22Rv1 (cell line): ENCODE measurements around the gene RAB7B.

ENCODE experiments used
- H3K27ac ChIP-seq: fragments of 450-650 bp; 2 replicates; pipeline ENCODE4 v1.5.1; 2017
- ZFX ChIP-seq: fragments of 450-650 bp; IDR thresholded peaks from 2 replicates; pipeline ENCODE4 v1.6.1; 2017; ENCODE audit warnings: antibody characterized with exemption, borderline replicate concordance
- TF ChIP-seq, protein P1 (sequence below): fragments of 450-650 bp; IDR thresholded peaks from 2 replicates; pipeline ENCODE4 v1.5.1; 2017; ENCODE audit warnings: mild to moderate bottlenecking

The RAB7B gene

DNA sequence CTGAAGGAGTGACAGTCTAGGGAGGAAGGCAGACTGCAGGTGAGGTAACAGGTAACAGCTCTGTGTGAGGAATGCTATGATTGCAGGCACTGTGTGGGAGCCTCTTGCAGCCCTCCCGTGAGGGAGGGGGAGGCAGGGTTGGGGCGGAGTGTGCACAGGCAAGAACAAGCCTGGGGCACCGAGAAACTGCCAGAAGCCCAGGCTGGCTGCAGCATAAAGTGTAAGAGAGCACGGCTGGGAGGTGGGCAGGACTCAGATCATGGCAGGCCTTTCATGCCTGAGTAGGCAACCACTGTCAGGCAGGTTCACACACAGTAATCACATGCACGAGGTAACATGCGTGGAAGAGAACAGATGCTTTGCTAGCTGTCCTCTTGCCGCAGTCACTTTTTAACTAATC lies 38.4 kb upstream of the RAB7B start:
- no peak overlapping the region for H3K27ac ChIP-seq
- TF ChIP-seq ZFX = no peak
- TF ChIP-seq, protein P1, sequence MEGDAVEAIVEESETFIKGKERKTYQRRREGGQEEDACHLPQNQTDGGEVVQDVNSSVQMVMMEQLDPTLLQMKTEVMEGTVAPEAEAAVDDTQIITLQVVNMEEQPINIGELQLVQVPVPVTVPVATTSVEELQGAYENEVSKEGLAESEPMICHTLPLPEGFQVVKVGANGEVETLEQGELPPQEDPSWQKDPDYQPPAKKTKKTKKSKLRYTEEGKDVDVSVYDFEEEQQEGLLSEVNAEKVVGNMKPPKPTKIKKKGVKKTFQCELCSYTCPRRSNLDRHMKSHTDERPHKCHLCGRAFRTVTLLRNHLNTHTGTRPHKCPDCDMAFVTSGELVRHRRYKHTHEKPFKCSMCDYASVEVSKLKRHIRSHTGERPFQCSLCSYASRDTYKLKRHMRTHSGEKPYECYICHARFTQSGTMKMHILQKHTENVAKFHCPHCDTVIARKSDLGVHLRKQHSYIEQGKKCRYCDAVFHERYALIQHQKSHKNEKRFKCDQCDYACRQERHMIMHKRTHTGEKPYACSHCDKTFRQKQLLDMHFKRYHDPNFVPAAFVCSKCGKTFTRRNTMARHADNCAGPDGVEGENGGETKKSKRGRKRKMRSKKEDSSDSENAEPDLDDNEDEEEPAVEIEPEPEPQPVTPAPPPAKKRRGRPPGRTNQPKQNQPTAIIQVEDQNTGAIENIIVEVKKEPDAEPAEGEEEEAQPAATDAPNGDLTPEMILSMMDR = no peak

DNA sequence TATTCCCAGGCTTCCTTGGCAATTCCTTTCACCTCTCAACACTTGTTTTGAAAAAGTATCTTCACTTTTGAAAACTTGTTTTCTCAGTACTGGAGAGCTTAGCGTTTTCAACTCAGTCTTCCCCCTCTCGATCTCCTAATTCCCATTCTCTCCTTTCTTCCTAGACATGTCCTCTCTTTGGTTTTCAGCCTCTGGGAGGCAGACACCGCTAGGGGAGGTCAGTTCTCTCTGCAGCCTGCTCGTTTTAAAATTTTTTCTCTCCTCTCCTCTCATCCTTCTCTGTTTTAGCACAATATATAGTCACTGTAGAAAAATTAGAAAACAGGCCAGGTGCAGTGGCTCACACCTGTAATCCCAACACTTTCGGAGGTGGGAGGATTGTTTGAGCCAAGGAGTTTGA lies 37.1 kb upstream of the RAB7B start:
- TF ChIP-seq, protein P1 = no peak
- no peak for TF ChIP-seq ZFX
- no peak overlapping the region for H3K27ac ChIP-seq

DNA sequence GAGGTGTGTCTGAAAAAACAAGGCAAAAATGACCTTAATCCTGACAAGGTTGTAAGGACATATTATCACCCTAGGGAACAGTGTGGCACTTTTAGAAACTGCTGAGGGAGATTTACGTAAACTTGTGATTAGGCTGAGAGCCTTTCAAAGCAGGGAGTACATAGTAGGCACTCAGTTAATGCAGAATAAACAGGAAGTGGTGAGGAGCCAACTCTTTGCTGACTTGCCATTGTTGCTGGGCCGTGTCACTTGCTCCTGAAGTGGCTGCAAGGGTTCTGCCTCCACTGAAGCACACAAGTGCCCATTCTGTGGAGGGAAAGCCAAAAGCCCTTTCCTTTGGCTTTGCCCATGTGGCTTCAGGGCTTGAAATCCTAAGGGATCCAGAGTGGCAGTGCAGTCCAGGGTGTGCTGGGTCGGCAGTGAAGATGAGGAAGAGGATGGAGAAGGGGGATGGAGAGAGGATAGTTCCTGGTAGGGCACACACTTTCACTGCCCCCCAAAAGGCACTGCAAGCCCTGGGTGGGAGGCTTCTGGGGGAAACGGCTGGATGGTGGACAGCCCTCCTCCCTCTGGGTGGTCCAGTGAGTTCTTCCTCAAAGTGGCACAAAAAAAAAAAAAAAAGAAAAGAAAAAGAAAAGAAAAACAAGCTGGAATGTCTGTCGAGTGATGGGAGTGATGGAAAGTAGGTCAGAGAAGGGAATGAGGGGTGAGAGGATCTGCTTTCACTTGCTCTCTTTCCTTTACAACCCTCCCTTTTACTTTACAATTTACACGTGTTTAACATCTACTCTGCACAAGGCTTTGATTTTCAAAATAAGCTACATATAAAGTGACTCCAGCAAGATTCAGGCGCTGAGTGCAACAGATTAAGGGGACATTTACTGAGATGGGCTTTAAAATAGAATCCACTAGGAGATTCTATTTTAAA lies 36.1 kb upstream of the RAB7B start:
- H3K27ac ChIP-seq = no peak overlapping the region
- no peak for TF ChIP-seq ZFX
- TF ChIP-seq, protein P1 = no peak

DNA sequence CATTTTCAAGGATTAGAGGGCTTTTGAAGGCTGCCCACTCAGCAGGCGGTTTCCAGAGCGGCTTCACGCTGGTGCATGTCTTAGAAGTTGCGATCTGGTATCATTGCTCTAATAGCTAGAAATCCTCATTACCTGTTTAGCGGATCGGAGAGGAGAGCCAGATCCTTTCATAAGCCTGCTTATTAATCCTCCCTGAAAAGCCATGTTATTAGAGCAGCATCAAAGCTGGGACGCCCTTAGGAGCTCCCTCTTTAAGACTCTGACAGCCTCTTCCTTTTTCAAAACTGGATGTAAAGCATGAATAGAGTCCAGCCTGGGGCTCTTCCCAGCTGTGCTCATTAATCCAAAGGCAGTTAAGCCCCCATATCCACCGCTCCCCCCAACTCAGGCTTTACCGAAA lies 34.4 kb upstream of the RAB7B start:
- H3K27ac ChIP-seq = no peak overlapping the region
- TF ChIP-seq, protein P1 = no peak
- TF ChIP-seq ZFX = no peak

DNA sequence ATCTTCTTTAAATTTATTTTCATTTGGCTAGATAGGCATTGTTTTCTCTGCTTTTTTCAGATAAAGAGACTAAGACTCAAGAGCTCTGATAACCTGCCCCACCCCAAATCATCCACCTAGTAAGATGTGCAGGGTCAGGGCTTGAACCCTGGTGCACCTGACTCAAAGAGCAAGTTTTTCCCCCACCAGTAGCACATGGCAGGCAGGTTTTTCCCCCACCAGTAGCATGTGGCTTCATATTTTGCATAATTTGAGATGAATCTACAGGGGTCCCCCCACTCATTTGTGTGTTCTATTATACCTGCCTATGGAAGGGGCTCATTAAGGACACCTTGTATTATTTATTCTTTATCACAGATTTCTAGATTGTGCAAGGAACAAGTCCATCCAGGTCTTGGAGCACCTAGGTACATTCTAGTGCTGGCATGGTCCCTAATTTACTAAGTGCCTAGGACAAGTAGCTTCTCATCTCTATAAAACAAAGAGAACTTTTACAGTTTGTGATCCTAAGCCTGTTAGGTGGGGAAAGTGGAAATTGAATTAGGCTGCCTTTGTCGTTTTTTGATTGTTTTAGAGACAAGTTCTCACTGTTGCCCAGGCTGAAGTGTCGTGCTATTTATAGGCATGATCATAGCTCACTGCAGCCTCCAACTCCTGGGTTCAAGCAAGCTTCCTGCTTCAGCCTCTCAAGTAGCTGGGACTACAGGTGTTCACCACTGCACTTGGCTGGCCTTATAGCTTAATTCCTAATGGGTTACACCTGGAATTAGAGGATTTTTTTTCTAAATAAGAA lies 33.7 kb upstream of the RAB7B start:
- no peak for TF ChIP-seq ZFX
- H3K27ac ChIP-seq = no peak overlapping the region

DNA sequence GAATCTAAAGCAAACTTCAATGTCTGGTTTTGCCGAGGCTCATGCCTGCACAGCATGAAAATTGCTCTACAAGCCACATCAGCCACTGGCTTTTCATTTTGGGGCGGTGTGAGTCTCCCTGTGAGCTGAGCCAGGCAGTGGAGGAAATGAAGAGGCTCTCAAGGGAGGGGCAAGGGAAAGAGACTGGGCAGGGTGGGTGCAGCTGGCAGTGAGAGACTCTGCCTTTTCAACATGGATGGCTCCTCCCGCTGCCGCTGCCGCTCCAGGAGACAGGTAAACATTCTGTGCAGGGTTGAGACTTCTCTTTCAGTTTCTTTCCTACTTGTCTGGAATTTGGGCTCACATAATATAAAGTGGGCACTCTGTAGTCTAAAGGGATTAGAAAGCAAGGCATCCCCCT lies 31.8 kb upstream of the RAB7B start:
- no peak for TF ChIP-seq ZFX
- TF ChIP-seq, protein P1 = no peak
- H3K27ac ChIP-seq = no peak overlapping the region

DNA sequence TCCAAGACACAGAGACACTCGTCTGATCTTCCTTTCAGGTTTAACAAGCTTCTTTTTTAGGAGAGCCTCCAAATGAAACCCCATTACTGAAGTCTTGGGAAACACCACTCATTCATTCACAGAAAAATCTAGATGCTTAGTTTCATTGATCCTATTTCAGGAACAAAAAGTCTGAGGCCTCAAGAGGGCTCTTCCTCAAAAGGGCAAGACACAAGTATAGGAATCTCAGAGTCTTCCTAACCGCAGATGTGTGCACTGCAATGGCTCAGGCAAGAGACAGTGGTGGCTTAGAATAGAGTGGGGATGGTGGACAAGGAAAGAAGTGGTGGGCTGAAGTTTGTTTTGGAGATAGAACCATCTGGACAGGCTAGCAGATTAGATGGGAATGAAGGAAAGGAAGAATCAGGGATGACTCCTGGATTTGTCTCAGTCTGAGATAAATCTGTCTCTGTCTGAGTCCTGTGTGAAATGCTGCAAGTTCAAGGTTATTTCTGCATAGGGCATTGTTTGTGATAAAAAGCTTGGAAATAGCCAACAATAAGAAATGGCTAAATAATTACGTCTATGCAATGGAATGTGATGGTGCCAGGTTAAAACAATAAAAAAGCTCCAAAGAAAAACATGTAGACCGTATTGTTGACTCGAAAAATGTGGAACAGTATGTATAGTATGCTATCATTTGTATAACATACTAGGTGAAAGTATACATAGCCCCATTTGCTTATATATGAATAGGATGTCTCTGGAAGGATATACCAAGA lies 29.4 kb upstream of the RAB7B start:
- H3K27ac ChIP-seq = no peak overlapping the region
- no peak for TF ChIP-seq ZFX
- TF ChIP-seq, protein P1 = no peak
